ENCODE measurements around the gene SPEF1.

SPEF1 gene

DNA sequence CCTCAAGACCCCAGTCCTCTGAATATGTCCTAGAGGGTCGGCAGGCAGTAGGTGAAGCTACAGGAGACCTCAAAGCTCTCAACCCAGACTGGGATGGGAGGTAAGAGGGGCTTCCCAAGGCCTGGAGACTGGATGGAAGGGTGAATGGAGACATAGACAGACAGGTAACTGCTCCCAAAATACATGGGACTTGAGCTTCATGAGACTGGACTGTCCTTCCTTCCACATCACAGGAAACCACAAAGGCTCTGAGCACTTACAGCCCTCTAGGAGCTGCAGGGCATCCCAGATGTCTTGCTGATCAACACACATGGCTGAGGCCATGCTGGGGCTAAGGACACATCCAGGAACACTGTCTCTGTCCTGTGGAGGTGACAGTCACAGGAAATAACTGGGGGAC, 37.2 kb downstream of the SPEF1 start:
- Histone ChIP-seq H3F3A (ENCODE audit: control insufficient read depth, insufficient read depth) (no peaks in the 10 kb centered on the region; the same call in 1 of the 2 replicates), H3K9me2 (replicated peaks; ENCODE audit: control insufficient read depth, low read length) (no peaks in the 10 kb centered on the region), H3K9me3 (ENCODE audit: control insufficient read depth, insufficient read depth, low read length) (no peaks in the 10 kb centered on the region), H3K36me3 (ENCODE audit: control insufficient read depth, low read length) (no peaks in the 10 kb centered on the region), H3K79me2 (ENCODE audit: control insufficient read depth, low read length) (no peaks in the 10 kb centered on the region), H3K4me3 (ENCODE audit: low read length) (no peak overlapping the region), H3K27ac (ENCODE audit: low read depth, low read length) (no peak overlapping the region), H3K27me3 (ENCODE audit: control insufficient read depth, low read length) (peaks cover 7% of the 10 kb centered on the region; the same call in 1 of the 2 replicates), H3K4me2 (ENCODE audit: low read length) (no peak overlapping the region), H3K4me1 (ENCODE audit: control insufficient read depth, low read length) (no peaks in the 10 kb centered on the region), H4K20me1 (ENCODE audit: control insufficient read depth, insufficient read depth, low read depth, low read length) (no peaks in the 10 kb centered on the region)
- no peak for TF ChIP-seq EZH2phosphoT487 (IDR thresholded peaks at IDR 0.05; ENCODE audit: borderline replicate concordance, low read length)
- TF ChIP-seq, protein P1, sequence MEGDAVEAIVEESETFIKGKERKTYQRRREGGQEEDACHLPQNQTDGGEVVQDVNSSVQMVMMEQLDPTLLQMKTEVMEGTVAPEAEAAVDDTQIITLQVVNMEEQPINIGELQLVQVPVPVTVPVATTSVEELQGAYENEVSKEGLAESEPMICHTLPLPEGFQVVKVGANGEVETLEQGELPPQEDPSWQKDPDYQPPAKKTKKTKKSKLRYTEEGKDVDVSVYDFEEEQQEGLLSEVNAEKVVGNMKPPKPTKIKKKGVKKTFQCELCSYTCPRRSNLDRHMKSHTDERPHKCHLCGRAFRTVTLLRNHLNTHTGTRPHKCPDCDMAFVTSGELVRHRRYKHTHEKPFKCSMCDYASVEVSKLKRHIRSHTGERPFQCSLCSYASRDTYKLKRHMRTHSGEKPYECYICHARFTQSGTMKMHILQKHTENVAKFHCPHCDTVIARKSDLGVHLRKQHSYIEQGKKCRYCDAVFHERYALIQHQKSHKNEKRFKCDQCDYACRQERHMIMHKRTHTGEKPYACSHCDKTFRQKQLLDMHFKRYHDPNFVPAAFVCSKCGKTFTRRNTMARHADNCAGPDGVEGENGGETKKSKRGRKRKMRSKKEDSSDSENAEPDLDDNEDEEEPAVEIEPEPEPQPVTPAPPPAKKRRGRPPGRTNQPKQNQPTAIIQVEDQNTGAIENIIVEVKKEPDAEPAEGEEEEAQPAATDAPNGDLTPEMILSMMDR (IDR thresholded peaks at IDR 0.05; ENCODE audit: low read depth, low read length, poor library complexity, severe bottlenecking) = no peak

DNA sequence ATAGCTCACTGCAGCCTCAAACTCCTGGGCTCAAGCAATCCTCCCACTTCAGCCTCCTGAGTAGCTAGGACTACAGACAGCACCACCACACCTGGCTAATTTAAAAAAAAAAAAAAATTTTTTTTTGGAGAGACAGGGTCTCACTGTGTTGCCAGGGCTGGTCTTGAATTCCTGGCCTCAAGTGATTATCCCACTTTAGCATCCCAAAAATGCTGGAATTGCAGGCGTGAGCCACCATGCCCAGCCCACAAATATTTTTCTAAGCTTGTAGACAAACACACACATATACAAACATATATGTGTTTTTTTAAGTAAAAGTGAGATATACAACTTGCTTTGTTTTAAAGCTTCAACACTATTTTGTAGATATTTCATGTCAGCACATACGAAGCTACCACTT, 38.0 kb downstream of the SPEF1 start:
- Histone ChIP-seq H3K27me3 (ENCODE audit: control insufficient read depth, low read length) (peaks cover 8% of the 10 kb centered on the region; the same call in 1 of the 2 replicates), H3F3A (ENCODE audit: control insufficient read depth, insufficient read depth) (no peaks in the 10 kb centered on the region; the same call in 1 of the 2 replicates), H3K4me2 (ENCODE audit: low read length) (no peak overlapping the region), H3K4me3 (ENCODE audit: low read length) (no peak overlapping the region), H3K9me2 (replicated peaks; ENCODE audit: control insufficient read depth, low read length) (no peaks in the 10 kb centered on the region), H4K20me1 (ENCODE audit: control insufficient read depth, insufficient read depth, low read depth, low read length) (no peaks in the 10 kb centered on the region), H3K79me2 (ENCODE audit: control insufficient read depth, low read length) (no peaks in the 10 kb centered on the region), H3K4me1 (ENCODE audit: control insufficient read depth, low read length) (no peaks in the 10 kb centered on the region), H3K27ac (ENCODE audit: low read depth, low read length) (no peak overlapping the region), H3K9me3 (ENCODE audit: control insufficient read depth, insufficient read depth, low read length) (no peaks in the 10 kb centered on the region), H3K36me3 (ENCODE audit: control insufficient read depth, low read length) (no peaks in the 10 kb centered on the region)
- TF ChIP-seq, protein P1 (IDR thresholded peaks at IDR 0.05; ENCODE audit: low read depth, low read length, poor library complexity, severe bottlenecking) = no peak
- TF ChIP-seq EZH2phosphoT487 (IDR thresholded peaks at IDR 0.05; ENCODE audit: borderline replicate concordance, low read length) = no peak

DNA sequence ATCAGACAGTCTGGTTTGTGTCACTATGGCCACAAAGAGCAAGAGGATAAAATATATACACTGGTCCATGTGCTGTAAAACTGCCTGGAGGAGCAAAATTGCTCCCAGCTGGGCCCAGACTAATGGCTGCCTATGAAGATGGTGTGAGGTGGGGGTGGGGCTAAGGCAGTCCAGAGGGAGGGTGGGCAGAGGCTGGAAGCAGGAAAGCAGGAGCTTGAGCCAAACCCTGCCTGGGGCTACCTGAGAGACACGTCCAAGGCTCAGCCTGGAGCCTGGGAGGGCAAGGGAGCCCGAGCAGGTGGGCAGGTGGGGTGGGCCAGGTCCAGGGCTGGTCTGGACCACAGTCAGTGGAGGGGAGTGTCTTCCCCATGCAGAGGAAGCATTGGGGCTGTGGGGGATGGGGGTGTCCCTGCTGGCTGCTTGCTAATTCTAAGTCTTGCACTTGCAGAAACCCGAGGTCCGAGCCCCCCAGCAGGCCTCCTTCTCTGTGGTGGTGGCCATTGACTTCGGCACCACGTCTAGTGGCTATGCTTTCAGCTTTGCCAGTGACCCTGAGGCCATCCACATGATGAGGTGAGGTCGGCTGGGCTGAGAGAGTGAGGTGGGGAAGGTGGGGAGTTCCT, 39.3 kb downstream of the SPEF1 start:
- Histone ChIP-seq H4K20me1 (ENCODE audit: control insufficient read depth, insufficient read depth, low read depth, low read length) (no peaks in the 10 kb centered on the region), H3K9me3 (ENCODE audit: control insufficient read depth, insufficient read depth, low read length) (no peaks in the 10 kb centered on the region), H3K36me3 (ENCODE audit: control insufficient read depth, low read length) (no peaks in the 10 kb centered on the region), H3K4me1 (ENCODE audit: control insufficient read depth, low read length) (no peaks in the 10 kb centered on the region), H3K4me2 (ENCODE audit: low read length) (no peak overlapping the region), H3K9me2 (replicated peaks; ENCODE audit: control insufficient read depth, low read length) (no peaks in the 10 kb centered on the region), H3F3A (ENCODE audit: control insufficient read depth, insufficient read depth) (no peaks in the 10 kb centered on the region; the same call in 1 of the 2 replicates), H3K4me3 (ENCODE audit: low read length) (no peak overlapping the region), H3K79me2 (ENCODE audit: control insufficient read depth, low read length) (no peaks in the 10 kb centered on the region), H3K27ac (ENCODE audit: low read depth, low read length) (no peak overlapping the region), H3K27me3 (ENCODE audit: control insufficient read depth, low read length) (peaks cover 11% of the 10 kb centered on the region; the same call in 1 of the 2 replicates)
- TF ChIP-seq EZH2phosphoT487 (IDR thresholded peaks at IDR 0.05; ENCODE audit: borderline replicate concordance, low read length) = no peak
- TF ChIP-seq, protein P1 (IDR thresholded peaks at IDR 0.05; ENCODE audit: low read depth, low read length, poor library complexity, severe bottlenecking) = no peak

Data from DOHH2 (cell line).